GM12801 (cell line): ENCODE data around the gene ST6GAL1.

Source experiments
- TF ChIP-seq, protein P1 (sequence below): IDR thresholded peaks from one replicate; pipeline ENCODE4 v1.5.1; 2011; ENCODE audit warnings: control low read depth; ENCODE audit not compliant: insufficient read length; ENCODE audit errors: extremely low read depth

The ST6GAL1 gene

DNA sequence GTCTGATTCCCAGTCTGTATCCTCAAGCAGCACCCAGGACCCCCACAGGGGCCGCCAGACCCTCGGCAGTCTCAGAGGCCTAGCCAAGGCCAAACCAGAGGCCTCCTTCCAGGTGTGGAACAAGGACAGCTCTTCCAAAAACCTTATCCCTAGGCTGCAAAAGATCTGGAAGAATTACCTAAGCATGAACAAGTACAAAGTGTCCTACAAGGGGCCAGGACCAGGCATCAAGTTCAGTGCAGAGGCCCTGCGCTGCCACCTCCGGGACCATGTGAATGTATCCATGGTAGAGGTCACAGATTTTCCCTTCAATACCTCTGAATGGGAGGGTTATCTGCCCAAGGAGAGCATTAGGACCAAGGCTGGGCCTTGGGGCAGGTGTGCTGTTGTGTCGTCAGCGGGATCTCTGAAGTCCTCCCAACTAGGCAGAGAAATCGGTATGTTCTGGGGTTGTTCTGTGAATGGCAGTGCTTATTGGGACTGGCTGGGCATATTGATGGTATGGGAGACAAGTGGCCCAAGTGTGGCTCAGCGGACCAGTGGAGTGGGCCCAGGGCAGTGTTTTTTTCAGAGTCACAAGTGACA lies 112.6 kb downstream of the ST6GAL1 start:
- TF ChIP-seq, protein P1, sequence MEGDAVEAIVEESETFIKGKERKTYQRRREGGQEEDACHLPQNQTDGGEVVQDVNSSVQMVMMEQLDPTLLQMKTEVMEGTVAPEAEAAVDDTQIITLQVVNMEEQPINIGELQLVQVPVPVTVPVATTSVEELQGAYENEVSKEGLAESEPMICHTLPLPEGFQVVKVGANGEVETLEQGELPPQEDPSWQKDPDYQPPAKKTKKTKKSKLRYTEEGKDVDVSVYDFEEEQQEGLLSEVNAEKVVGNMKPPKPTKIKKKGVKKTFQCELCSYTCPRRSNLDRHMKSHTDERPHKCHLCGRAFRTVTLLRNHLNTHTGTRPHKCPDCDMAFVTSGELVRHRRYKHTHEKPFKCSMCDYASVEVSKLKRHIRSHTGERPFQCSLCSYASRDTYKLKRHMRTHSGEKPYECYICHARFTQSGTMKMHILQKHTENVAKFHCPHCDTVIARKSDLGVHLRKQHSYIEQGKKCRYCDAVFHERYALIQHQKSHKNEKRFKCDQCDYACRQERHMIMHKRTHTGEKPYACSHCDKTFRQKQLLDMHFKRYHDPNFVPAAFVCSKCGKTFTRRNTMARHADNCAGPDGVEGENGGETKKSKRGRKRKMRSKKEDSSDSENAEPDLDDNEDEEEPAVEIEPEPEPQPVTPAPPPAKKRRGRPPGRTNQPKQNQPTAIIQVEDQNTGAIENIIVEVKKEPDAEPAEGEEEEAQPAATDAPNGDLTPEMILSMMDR, result no peak

DNA sequence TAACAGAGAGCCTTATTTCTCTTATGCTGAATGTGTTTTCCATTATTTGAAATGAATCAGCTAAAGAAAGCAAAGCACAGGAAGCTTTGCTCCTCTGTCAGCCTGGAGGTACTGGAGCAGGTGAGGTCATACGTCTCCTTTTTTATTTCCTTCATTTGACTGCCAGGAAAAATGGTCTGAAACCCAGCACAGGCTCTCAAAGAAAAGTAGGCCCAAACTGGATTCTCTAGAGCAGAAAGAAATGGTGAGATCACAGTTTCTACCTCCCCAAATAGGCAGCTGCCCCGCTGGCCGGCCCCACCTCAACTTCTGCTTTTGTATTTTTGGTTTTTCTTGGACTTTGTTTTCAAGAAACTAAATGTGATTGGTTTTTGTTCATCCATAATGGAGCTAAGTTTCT lies 113.9 kb downstream of the ST6GAL1 start:
- TF ChIP-seq, protein P1, result no peak

DNA sequence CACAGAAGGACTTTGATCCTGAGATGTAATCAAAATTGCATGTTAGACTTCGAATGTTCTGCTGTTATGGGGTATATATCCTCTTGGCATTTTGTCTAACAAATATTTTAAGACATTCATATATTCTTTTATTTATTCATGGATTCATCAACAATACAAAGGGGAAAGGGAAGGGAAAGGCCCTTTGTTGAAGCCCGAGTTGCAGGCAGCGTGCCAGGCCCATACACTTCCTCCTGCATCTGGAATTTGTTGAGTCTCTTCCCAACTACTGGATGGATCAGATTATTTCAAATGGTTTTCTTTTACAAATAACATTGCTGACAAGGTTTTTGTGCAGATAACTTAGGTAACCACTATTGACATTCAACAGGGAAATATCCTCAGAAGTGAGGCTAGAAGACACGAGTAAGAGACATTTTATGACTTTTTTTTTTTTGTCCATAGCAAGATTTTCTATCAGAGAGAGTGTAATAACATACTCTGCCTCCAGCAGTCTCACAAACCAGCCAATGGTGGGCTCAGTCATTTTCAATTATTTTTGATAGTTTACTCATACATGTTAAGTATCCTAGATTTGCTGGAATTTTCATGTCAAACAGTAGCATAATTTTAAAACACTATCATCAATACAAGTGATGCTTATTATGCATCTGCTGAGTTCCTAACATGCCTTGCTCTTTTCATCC lies 114.7 kb downstream of the ST6GAL1 start:
- TF ChIP-seq, protein P1, result no peak

DNA sequence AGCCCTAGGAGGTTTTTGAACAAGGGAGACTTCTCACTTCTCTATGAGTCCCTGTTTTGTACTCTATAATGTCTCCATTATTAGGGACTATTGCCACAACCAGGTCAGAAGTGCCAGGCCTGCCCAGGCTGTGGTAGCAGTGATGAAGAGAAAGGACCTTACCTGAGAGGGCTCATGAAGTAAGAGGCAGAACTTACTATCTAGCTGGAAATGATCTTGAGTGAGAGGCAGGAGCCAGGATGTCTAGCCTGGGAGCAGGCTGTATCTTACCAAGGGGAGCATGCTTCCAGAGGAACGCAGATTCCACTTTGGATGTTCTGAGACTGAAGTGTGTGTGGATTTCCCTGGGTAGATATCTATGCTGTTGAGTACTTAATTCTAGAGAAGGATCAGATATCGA lies 115.7 kb downstream of the ST6GAL1 start:
- TF ChIP-seq, protein P1, result no peak

DNA sequence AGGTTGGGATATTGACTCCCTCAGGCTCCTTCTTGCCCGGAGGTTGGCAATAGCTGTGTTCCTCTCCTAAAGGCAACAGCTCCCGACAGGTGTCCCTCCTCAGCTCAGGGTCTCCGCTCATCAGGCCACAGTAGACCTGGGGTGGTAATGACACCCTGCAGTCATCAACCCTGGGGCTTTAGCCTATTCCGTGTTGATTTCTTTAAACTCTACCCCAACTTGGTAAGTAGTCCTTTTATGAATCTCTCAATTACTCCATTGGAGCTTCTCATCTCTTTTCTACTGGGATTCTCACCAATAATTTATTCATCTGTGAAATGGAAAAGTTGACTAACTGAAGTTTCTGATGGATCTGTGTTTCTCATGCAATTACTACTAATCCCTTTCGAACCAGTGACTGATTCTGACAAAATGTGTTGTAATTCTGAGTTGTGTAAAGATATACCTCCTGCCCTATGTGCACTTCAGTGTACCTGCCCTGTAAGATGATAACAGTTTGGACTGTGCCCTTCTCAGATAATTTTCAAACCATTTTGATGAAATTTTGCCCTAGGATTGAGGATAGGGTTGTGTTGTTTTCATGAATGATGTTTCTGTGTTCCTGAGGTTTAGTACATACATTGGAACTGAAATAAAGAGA lies 119.3 kb downstream of the ST6GAL1 start:
- TF ChIP-seq, protein P1, result no peak

DNA sequence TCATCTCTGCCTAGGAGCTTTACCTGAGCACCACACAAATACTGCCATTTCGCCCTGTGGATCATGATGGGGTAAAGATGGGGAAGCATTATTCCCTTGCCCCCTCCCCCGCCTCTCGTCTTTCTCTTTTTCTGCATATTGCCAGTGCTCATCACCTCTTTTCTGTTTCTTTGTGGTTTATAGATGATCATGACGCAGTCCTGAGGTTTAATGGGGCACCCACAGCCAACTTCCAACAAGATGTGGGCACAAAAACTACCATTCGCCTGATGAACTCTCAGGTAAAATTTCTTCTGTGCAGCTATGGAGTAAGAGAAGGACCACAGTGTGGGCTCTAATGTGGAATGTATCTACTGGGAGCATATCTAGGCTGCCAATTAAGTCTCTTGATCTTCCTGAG lies 120.7 kb downstream of the ST6GAL1 start:
- TF ChIP-seq, protein P1, result no peak

DNA sequence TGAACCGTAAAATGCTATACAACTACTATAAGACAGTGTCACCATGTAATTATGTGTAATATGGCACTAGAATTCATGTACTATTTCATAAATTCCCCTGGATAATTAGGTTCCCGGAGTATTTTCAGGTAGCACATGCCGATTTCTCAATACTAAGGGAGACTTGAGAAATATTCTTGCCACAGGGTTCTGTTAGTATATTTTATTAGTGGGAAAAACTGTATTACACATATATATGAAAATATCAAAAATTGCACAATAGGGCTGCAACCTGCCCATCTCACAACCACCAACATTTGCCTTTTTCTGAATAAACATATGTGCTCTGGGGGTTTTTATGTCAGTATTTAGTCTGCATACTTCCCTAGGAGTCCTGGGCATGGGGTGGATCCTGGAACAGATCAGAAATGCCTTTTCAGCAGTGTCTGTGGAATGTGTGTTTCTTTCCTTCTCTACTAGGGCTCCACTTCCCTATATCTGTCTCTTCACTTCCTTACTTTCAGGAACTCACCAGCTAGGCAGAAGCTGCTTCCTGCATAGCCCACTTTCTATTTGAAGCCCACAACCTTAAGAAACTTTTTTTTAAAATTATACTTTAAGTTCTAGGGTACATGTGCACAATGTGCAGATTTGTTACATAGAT lies 121.5 kb downstream of the ST6GAL1 start:
- TF ChIP-seq, protein P1, result no peak
